Keratinocyte (primary cell): ENCODE results near the gene VAX1. TPM values are rescaled to one million over a fixed set of nuclear protein-coding genes. Genes with fewer than 3 reads are reported as not detected.

Source experiments
- DNase-seq: peaks from one replicate; pipeline ENCODE4 v3.0.0-alpha.2; 2011; ENCODE audit warnings: low read depth, missing footprints, low spot score
- FAIRE-seq: peaks from 2 replicates; lab custom pipeline; 2011; peaks lifted over from hg19 to GRCh38; lab: Jason Lieb, UNC
- H2AFZ ChIP-seq: 2 replicates; pipeline ENCODE4 v1.6.0; 2012; ENCODE audit warnings: low read length, control low read depth, inconsistent platforms; ENCODE audit not compliant: control insufficient read depth
- H3K27ac ChIP-seq: 2 replicates; pipeline ENCODE4 v1.5.1; 2011; ENCODE audit warnings: low read length; ENCODE audit not compliant: control insufficient read depth, insufficient read depth
- H3K27me3 ChIP-seq: 3 replicates; pipeline ENCODE4 v1.6.0; 2011; ENCODE audit warnings: low read length; ENCODE audit not compliant: control insufficient read depth, insufficient read depth; ENCODE audit errors: extremely low read depth
- H3K36me3 ChIP-seq, 2 experiments: 2 replicates in 1 of 2; 3 replicates in 1 of 2; pipeline ENCODE4 v1.5.1; 2011; ENCODE audit warnings: low read length in 2 of 2, mild to moderate bottlenecking in 1 of 2; ENCODE audit not compliant: control insufficient read depth in 2 of 2, insufficient read depth in 2 of 2; ENCODE audit errors: extremely low read depth in 1 of 2
- H3K4me1 ChIP-seq: 3 replicates; pipeline ENCODE4 v1.5.1; 2011; ENCODE audit warnings: low read length; ENCODE audit not compliant: control insufficient read depth, insufficient read depth; ENCODE audit errors: extremely low read depth
- H3K4me2 ChIP-seq: 3 replicates; pipeline ENCODE4 v1.6.0; 2011; ENCODE audit warnings: low read depth, low read length; ENCODE audit not compliant: control insufficient read depth, insufficient read depth; ENCODE audit errors: extremely low read depth
- H3K4me3 ChIP-seq, 3 experiments: fragments of 200-600 bp in 1 of 3; sonication (generic) in 1 of 3; 2 replicates in 2 of 3; 3 replicates in 1 of 3; pipeline ENCODE4 v1.5.1; 2011 to 2016; ENCODE audit warnings: low read length in 3 of 3, mild to moderate bottlenecking in 3 of 3, control low read depth in 2 of 3, inconsistent platforms in 1 of 3, low read depth in 1 of 3, mixed read lengths in 1 of 3, mixed run types in 1 of 3, moderate library complexity in 1 of 3; ENCODE audit not compliant: control insufficient read depth in 2 of 3, insufficient read depth in 2 of 3; ENCODE audit errors: extremely low read depth in 1 of 3
- H3K79me2 ChIP-seq: 2 replicates; pipeline ENCODE4 v1.6.0; 2012; ENCODE audit warnings: low read length; ENCODE audit not compliant: control insufficient read depth, insufficient read depth
- H3K9ac ChIP-seq: 3 replicates; pipeline ENCODE4 v1.6.0; 2011; ENCODE audit warnings: low read length; ENCODE audit not compliant: control insufficient read depth, insufficient read depth; ENCODE audit errors: extremely low read depth
- H3K9me1 ChIP-seq: 3 replicates; pipeline ENCODE4 v1.6.0; 2011; ENCODE audit warnings: low read length; ENCODE audit not compliant: control insufficient read depth, insufficient read depth; ENCODE audit errors: extremely low read depth
- H3K9me3 ChIP-seq: 2 replicates; pipeline ENCODE4 v1.5.1; 2012; ENCODE audit warnings: low read depth, low read length; ENCODE audit not compliant: control insufficient read depth
- H4K20me1 ChIP-seq: 3 replicates; pipeline ENCODE4 v1.6.0; 2011; ENCODE audit warnings: low read length; ENCODE audit not compliant: control insufficient read depth, insufficient read depth; ENCODE audit errors: extremely low read depth
- EZH2 ChIP-seq: IDR thresholded peaks from one replicate; pipeline ENCODE4 v1.6.1; 2012; ENCODE audit warnings: inconsistent platforms, mild to moderate bottlenecking, low read length, moderate library complexity
- dilution Hi-C: fragments of 300-500 bp; cut with MboI; formaldehyde crosslinking; loops from one replicate; pipeline ENCODE4 v1.7.0; 2020; ENCODE audit warnings: low sequenced_read_pairs; ENCODE audit not compliant: extremely low pct_ligation_motif_present
- polyA plus RNA-seq, 5 experiments: library from polyadenylated mRNA; depleted of rRNA in 3 of 5; stranded (reverse) in 3 of 5; stranded (forward) in 1 of 5; unstranded in 1 of 5; fragments of >200 nt; gene quantifications; 1 replicate in 1 of 5; 2 replicates in 3 of 5; 3 replicates in 1 of 5; pipeline versions ENCODE4 v1.2.1 to v1.2.3, GENCODE V29; 2011 to 2012; ENCODE audit warnings: missing spikeins in 2 of 5, low read depth in 1 of 5, low replicate concordance in 1 of 5
- TF ChIP-seq, protein P1 (sequence below), 3 experiments: IDR thresholded peaks in 1 of 3; conservative IDR thresholded peaks in 1 of 3; optimal IDR thresholded peaks in 1 of 3; 2 replicates in 2 of 3; 3 replicates in 1 of 3; pipeline versions ENCODE3 to v1.5.1; 2011; ENCODE audit warnings: low read length in 3 of 3, mild to moderate bottlenecking in 3 of 3, moderate library complexity in 2 of 3, control low read depth in 1 of 3, inconsistent platforms in 1 of 3; ENCODE audit not compliant: insufficient read depth in 2 of 3; ENCODE audit errors: extremely low read depth in 1 of 3

The VAX1 gene
- polyA plus RNA-seq, 1 donor (not counting 4 experiments of a cell fraction or from before 2014, with no cell fraction given), result not detected

- H3K4me2 ChIP-seq, result peak overlapping the region; percentile 66
- peak overlapping the region in 2 of 3 experiments; percentile 25 to 49 for H3K4me3 ChIP-seq
These were observed 26.8 kb upstream of the VAX1 start for GRCh38 chr10:117164592-117165537.

GRCh38 chr10:117163954-117164548 is 26.0 kb upstream of the VAX1 start:
- H3K27ac ChIP-seq, result no peak overlapping the region
- FAIRE-seq (no peak), DNase-seq (no peak)
- H3K27me3 ChIP-seq, result peaks cover 99% of the 10 kb centered on the region
- no peak for TF ChIP-seq EZH2
- TF ChIP-seq, protein P1, sequence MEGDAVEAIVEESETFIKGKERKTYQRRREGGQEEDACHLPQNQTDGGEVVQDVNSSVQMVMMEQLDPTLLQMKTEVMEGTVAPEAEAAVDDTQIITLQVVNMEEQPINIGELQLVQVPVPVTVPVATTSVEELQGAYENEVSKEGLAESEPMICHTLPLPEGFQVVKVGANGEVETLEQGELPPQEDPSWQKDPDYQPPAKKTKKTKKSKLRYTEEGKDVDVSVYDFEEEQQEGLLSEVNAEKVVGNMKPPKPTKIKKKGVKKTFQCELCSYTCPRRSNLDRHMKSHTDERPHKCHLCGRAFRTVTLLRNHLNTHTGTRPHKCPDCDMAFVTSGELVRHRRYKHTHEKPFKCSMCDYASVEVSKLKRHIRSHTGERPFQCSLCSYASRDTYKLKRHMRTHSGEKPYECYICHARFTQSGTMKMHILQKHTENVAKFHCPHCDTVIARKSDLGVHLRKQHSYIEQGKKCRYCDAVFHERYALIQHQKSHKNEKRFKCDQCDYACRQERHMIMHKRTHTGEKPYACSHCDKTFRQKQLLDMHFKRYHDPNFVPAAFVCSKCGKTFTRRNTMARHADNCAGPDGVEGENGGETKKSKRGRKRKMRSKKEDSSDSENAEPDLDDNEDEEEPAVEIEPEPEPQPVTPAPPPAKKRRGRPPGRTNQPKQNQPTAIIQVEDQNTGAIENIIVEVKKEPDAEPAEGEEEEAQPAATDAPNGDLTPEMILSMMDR (optimal IDR thresholded peaks at IDR 0.05 in 1 of 3, IDR thresholded peaks at IDR 0.05 in 1 of 3, conservative IDR thresholded peaks at IDR 0.05 in 1 of 3; ENCODE audit: extremely low read depth in 1 of 3, insufficient read depth in 2 of 3, low read length in 3 of 3), result no peak
- H2AFZ ChIP-seq, result no peak overlapping the region
- no peaks in the 10 kb centered on the region for H3K9me3 ChIP-seq
- H3K4me3 ChIP-seq, result no peak overlapping the region
- no peak overlapping the region for H3K4me2 ChIP-seq
- peaks cover 8% of the 10 kb centered on the region for H4K20me1 ChIP-seq
- no peaks in the 10 kb centered on the region for H3K9me1 ChIP-seq
- dilution Hi-C loops, result no loop called here
- no peaks in the 10 kb centered on the region for H3K79me2 ChIP-seq
- no peak overlapping the region for H3K9ac ChIP-seq
- H3K4me1 ChIP-seq, result peaks cover 10% of the 10 kb centered on the region
- no peaks in the 10 kb centered on the region for H3K36me3 ChIP-seq

More at GRCh38 chr10:117164592-117165537, 26.8 kb upstream of the VAX1 start:
- TF ChIP-seq, protein P1 (optimal IDR thresholded peaks at IDR 0.05 in 1 of 3, IDR thresholded peaks at IDR 0.05 in 1 of 3, conservative IDR thresholded peaks at IDR 0.05 in 1 of 3; ENCODE audit: extremely low read depth in 1 of 3, insufficient read depth in 2 of 3, low read length in 3 of 3), result no peak
- TF ChIP-seq EZH2, result peak; percentile 71
- Histone ChIP-seq H3K36me3 (no peaks in the 10 kb centered on the region), H3K9me3 (no peaks in the 10 kb centered on the region), H3K27ac (no peak overlapping the region), H2AFZ (no peak overlapping the region), H3K9me1 (no peaks in the 10 kb centered on the region), H4K20me1 (peaks cover 3% of the 10 kb centered on the region), H3K4me1 (peaks cover 10% of the 10 kb centered on the region), H3K9ac (no peak overlapping the region), H3K27me3 (peaks cover 98% of the 10 kb centered on the region), H3K79me2 (no peaks in the 10 kb centered on the region)
- DNase-seq, result no peak
- no peak for FAIRE-seq
- dilution Hi-C loops, result no loop called here
